GM19452 (cell line): ENCODE data around the gene KCNJ14.

ENCODE experiments used
- ATAC-seq: cut with Tn5 transposase; IDR thresholded peaks from one replicate; pipeline ENCODE4 v1.9.1; 2021; ENCODE audit not compliant: unreplicated experiment

The KCNJ14 gene

GRCh38 chr19:48445256-48445605, 10.1 kb upstream of the KCNJ14 start:
- ATAC-seq = peak; percentile 31

GRCh38 chr19:48445606-48446481, 9.5 kb upstream of the KCNJ14 start, which contains the start of gene GRWD1:
Gene GRWD1 (plus strand): TSS chr19:48445983. CDS start chr19:48446006, 23 bp downstream.
- peak; percentile 84 for ATAC-seq

- ATAC-seq = no peak
Measured at GRCh38 chr19:48446579-48446978, 8.8 kb upstream of the KCNJ14 start.

- no peak for ATAC-seq
Measured at GRCh38 chr19:48448563-48448962, 6.8 kb upstream of the KCNJ14 start.

GRCh38 chr19:48450441-48450840, 4.9 kb upstream of the KCNJ14 start:
- ATAC-seq = no peak

- ATAC-seq = no peak
Measured at GRCh38 chr19:48450863-48451262, 4.5 kb upstream of the KCNJ14 start.

GRCh38 chr19:48451624-48452023, 3.8 kb upstream of the KCNJ14 start:
- no peak for ATAC-seq

- ATAC-seq = no peak
Measured at GRCh38 chr19:48452289-48453190, 2.8 kb upstream of the KCNJ14 start.

GRCh38 chr19:48454150-48454730, 1.1 kb upstream of the KCNJ14 start:
- ATAC-seq = no peak

- no peak for ATAC-seq
Measured at GRCh38 chr19:48455908-48456562, 661 bp downstream of the KCNJ14 start.

- ATAC-seq = no peak
Measured at GRCh38 chr19:48456864-48457263, 1.5 kb downstream of the KCNJ14 start.

GRCh38 chr19:48458016-48458415, 2.6 kb downstream of the KCNJ14 start:
- no peak for ATAC-seq

- ATAC-seq = no peak
Measured at GRCh38 chr19:48461651-48461981, 6.2 kb downstream of the KCNJ14 start.

GRCh38 chr19:48461982-48462655, 6.7 kb downstream of the KCNJ14 start:
- no peak for ATAC-seq

GRCh38 chr19:48465215-48465614, 9.8 kb downstream of the KCNJ14 start:
- no peak for ATAC-seq

- no peak for ATAC-seq
Measured at GRCh38 chr19:48466561-48467325, 11.4 kb downstream of the KCNJ14 start.

GRCh38 chr19:48468772-48469288, 13.5 kb downstream of the KCNJ14 start:
- ATAC-seq = peak; percentile 94

- ATAC-seq = peak; percentile 19
Measured at GRCh38 chr19:48469289-48469881, 14.0 kb downstream of the KCNJ14 start, which contains the start of gene CYTH2. Gene CYTH2 (plus strand): TSS chr19:48469369. CDS start chr19:48469508, 139 bp downstream.
